ENCODE data around the gene CCZ1B.
"Not testable (repeated sequence)": the region's sequence is repeated elsewhere in the genome, so short reads cannot be mapped to it uniquely, and the experiment has no call there.

- TF ChIP-seq ELF1 (IDR thresholded peaks at IDR 0.05); YY1 (IDR thresholded peaks at IDR 0.05; ENCODE audit: low read depth): not testable (repeated sequence)
Measured at GRCh38 chr7:6849127-6849526, 23.1 kb upstream of the CCZ1B start.

Data from SK-N-SH (cell line).